ENCODE measurements around the gene CASP9.
"Not testable (repeated sequence)": the region's sequence is repeated elsewhere in the genome, so short reads cannot be mapped to it uniquely, and the experiment has no call there.

Gene CASP9

DNA sequence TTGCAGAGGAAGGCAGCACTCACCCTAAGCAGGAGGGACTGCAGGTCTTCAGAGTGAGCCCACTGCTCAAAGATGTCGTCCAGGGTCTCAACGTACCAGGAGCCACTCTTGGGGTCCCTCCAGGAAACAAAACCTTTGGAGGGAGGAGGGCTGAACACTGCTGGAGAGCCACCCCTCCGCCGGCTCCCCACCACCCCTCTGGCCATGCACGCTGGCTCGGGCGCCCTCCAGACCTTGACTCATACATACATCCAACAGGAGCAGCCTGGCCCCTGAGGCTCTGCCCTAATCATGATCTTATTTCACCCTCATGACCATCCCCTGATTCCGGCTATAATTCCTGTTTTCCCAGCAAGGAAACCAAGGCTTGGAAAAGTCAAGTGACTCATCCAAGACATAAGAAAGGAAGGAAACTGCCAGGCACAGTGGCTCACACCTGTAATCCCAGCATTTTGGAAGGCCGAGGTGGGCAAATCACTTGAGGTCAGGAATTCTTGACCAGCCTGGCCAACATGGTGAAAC lies 30.1 kb downstream of the CASP9 start:
- ChIA-PET CTCF (no interaction called here), POLR2A (no interaction called here)
- no peaks in the 10 kb centered on the region for H3K4me1 ChIP-seq (ENCODE audit: control insufficient read depth, insufficient read depth, low read length)
- H3K27ac ChIP-seq (ENCODE audit: extremely low read depth, low read depth, low read length) = no peak overlapping the region
- H3K4me3 ChIP-seq (ENCODE audit: low read depth, low read length) = no peak overlapping the region
- TF ChIP-seq, protein P1, sequence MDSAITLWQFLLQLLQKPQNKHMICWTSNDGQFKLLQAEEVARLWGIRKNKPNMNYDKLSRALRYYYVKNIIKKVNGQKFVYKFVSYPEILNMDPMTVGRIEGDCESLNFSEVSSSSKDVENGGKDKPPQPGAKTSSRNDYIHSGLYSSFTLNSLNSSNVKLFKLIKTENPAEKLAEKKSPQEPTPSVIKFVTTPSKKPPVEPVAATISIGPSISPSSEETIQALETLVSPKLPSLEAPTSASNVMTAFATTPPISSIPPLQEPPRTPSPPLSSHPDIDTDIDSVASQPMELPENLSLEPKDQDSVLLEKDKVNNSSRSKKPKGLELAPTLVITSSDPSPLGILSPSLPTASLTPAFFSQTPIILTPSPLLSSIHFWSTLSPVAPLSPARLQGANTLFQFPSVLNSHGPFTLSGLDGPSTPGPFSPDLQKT (IDR thresholded peaks at IDR 0.05; ENCODE audit: borderline replicate concordance, low read depth, low read length) = no peak
- peaks cover 0 to 34% of the 10 kb centered on the region in 2 experiments; a peak in 1 of 3 replicates for H3K36me3 ChIP-seq (ENCODE audit: control insufficient read depth in 2 of 2, insufficient read depth in 1 of 2, low read length in 2 of 2)
- no peaks in the 10 kb centered on the region for H3K9me3 ChIP-seq (ENCODE audit: control insufficient read depth, insufficient read depth, low read depth, low read length)

DNA sequence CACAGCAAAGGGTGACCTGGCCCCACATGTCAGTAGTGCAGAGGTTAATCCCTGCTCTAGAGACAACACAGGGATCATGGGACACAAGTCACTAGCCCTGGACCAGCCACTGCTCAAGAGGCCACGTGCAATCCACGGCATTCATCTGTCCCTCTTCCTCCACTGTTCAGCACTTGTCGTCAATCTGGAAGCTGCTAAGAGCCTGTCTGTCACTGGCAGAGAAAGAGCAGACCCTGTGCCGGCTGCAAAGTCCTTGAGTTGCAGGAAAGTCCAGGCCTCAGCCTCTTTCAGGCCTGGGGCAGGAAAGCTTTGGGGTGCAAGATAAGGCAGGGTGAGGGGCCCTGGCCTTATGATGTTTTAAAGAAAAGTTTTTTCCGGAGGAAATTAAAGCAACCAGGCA lies 31.4 kb downstream of the CASP9 start:
- CTCF ChIA-PET = no interaction called here

DNA sequence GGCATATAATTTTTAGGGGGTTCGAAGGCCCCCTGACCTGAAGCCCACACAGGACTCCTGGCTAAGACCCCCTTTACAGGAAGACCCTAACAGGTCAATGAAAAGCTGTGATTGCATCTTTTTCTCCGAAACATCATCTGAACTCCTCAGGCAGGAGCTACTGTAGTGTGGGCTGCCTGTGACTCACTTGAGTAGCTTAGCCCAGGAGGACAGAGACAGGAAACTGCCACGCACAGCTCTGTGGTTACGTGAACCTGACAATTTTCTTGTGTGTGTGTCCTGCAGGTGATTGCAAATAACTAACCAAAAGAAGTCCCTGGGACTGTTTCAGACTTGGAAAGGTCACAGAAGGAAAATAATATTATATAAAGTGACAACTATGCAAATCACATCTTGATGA lies 33.0 kb downstream of the CASP9 start:
- H3K9me3 ChIP-seq (ENCODE audit: control insufficient read depth, insufficient read depth, low read depth, low read length); POLR2A ChIA-PET; H3K4me1 ChIP-seq (ENCODE audit: control insufficient read depth, insufficient read depth, low read length); H3K4me3 ChIP-seq (ENCODE audit: low read depth, low read length); H3K27ac ChIP-seq (ENCODE audit: extremely low read depth, low read depth, low read length): not testable (repeated sequence)
- peaks cover 0 to 34% of the 10 kb centered on the region in 2 experiments; a peak in 1 of 3 replicates for H3K36me3 ChIP-seq (ENCODE audit: control insufficient read depth in 2 of 2, insufficient read depth in 1 of 2, low read length in 2 of 2)
- CTCF ChIA-PET = interaction anchor here (0.6 kb wide), 1 partner anchor 38 kb away, joined by 3 read pairs; no protein-coding TSS in a partner anchor

More for the DNA sequence above, 31.4 kb downstream of the CASP9 start:
- Histone ChIP-seq H3K9me3 (ENCODE audit: control insufficient read depth, insufficient read depth, low read depth, low read length) (no peaks in the 10 kb centered on the region), H3K4me1 (ENCODE audit: control insufficient read depth, insufficient read depth, low read length) (no peaks in the 10 kb centered on the region), H3K36me3 (ENCODE audit: control insufficient read depth in 2 of 2, insufficient read depth in 1 of 2, low read length in 2 of 2) (peaks cover 0 to 34% of the 10 kb centered on the region in 2 experiments; a peak in 1 of 3 replicates), H3K27ac (ENCODE audit: extremely low read depth, low read depth, low read length) (no peak overlapping the region), H3K4me3 (ENCODE audit: low read depth, low read length) (no peak overlapping the region)
- POLR2A ChIA-PET = no interaction called here
- TF ChIP-seq ZNF596 (tag by site-specific recombination; IDR thresholded peaks at IDR 0.05) (no peak), ZBTB17 (tag by site-specific recombination; IDR thresholded peaks at IDR 0.05) (no peak), GLI4 (tag by site-specific recombination; IDR thresholded peaks at IDR 0.05) (no peak), MEIS1 (CRISPR knock-in tag; IDR thresholded peaks at IDR 0.05; ENCODE audit: borderline replicate concordance) (no peak), ZNF133 (tag by site-specific recombination; IDR thresholded peaks at IDR 0.05) (no peak), ZNF157 (tag by site-specific recombination; IDR thresholded peaks at IDR 0.05) (no peak), ZNF654 (tag by site-specific recombination; IDR thresholded peaks at IDR 0.05; ENCODE audit: low read depth) (no peak), OSR2 (tag by site-specific recombination; IDR thresholded peaks at IDR 0.05) (no peak), ZNF311 (tag by site-specific recombination; IDR thresholded peaks at IDR 0.05; ENCODE audit: borderline replicate concordance) (no peak), ZNF785 (tag by site-specific recombination; IDR thresholded peaks at IDR 0.05) (no peak)
- TF ChIP-seq, protein P2, sequence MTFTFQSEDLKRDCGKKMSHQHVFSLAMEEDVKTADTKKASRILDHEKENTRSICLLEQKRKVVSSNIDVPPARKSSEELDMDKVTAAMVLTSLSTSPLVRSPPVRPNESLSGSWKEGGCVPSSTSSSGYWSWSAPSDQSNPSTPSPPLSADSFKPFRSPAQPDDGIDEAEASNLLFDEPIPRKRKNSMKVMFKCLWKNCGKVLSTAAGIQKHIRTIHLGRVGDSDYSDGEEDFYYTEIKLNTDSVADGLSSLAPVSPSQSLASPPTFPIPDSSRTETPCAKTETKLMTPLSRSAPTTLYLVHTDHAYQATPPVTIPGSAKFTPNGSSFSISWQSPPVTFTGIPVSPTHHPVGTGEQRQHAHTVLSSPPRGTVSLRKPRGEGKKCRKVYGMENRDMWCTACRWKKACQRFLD (tag by site-specific recombination; IDR thresholded peaks at IDR 0.05) = no peak
- TF ChIP-seq, protein P3, sequence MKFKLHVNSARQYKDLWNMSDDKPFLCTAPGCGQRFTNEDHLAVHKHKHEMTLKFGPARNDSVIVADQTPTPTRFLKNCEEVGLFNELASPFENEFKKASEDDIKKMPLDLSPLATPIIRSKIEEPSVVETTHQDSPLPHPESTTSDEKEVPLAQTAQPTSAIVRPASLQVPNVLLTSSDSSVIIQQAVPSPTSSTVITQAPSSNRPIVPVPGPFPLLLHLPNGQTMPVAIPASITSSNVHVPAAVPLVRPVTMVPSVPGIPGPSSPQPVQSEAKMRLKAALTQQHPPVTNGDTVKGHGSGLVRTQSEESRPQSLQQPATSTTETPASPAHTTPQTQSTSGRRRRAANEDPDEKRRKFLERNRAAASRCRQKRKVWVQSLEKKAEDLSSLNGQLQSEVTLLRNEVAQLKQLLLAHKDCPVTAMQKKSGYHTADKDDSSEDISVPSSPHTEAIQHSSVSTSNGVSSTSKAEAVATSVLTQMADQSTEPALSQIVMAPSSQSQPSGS (tag by site-specific recombination; IDR thresholded peaks at IDR 0.05; ENCODE audit: low read depth) = no peak
- TF ChIP-seq, protein P4, sequence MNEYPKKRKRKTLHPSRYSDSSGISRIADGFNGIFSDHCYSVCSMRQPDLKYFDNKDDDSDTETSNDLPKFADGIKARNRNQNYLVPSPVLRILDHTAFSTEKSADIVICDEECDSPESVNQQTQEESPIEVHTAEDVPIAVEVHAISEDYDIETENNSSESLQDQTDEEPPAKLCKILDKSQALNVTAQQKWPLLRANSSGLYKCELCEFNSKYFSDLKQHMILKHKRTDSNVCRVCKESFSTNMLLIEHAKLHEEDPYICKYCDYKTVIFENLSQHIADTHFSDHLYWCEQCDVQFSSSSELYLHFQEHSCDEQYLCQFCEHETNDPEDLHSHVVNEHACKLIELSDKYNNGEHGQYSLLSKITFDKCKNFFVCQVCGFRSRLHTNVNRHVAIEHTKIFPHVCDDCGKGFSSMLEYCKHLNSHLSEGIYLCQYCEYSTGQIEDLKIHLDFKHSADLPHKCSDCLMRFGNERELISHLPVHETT (tag by site-specific recombination; IDR thresholded peaks at IDR 0.05) = no peak
- TF ChIP-seq, protein P5, sequence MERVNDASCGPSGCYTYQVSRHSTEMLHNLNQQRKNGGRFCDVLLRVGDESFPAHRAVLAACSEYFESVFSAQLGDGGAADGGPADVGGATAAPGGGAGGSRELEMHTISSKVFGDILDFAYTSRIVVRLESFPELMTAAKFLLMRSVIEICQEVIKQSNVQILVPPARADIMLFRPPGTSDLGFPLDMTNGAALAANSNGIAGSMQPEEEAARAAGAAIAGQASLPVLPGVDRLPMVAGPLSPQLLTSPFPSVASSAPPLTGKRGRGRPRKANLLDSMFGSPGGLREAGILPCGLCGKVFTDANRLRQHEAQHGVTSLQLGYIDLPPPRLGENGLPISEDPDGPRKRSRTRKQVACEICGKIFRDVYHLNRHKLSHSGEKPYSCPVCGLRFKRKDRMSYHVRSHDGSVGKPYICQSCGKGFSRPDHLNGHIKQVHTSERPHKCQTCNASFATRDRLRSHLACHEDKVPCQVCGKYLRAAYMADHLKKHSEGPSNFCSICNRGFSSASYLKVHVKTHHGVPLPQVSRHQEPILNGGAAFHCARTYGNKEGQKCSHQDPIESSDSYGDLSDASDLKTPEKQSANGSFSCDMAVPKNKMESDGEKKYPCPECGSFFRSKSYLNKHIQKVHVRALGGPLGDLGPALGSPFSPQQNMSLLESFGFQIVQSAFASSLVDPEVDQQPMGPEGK (tag by site-specific recombination; IDR thresholded peaks at IDR 0.05) = no peak
